K562 (cell line): ENCODE measurements around the gene CARMIL3.

Experiments
- SETDB1 ChIP-seq: IDR thresholded peaks from one replicate; pipeline ENCODE4 v1.6.1; 2012; ENCODE audit warnings: low read length, control low read depth, inconsistent platforms
- TF ChIP-seq, protein P1 (sequence below), 3 experiments: IDR thresholded peaks in 2 of 3; conservative IDR thresholded peaks in 1 of 3; 2 replicates each; pipeline ENCODE4 v1.5.1; 2011 to 2012; ENCODE audit warnings: low read length in 3 of 3, mild to moderate bottlenecking in 3 of 3, control low read depth in 2 of 3, improper control_type of control experiment in 1 of 3, inconsistent platforms in 1 of 3, low read depth in 1 of 3, mixed read lengths in 1 of 3, moderate library complexity in 1 of 3; ENCODE audit not compliant: insufficient read depth in 2 of 3

DNA sequence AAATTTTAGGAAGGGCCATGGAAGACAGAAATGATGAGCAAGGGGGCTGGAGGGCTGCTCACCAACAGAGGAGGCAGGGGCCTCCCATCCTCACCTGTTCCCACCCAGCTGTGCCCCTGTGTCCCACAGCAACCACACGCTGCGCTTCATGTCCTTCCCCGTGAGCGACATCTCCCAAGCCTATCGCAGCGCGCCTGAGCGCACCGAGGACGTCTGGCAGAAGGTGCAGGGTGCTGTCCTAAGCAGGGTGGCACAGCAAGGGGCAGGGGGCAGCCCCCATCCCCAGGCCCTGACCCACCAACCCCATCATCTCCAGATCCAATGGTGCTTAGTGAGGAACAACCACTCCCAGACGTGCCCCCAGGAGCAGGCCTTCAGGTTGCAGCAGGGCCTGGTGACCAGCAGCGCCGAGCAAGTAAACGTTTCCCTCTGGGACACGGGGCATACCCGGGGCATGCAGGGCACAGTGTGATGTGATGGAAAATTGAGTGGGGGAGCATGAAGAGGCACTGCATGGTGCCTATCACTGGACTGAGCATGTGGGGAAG is 8.1 kb downstream of the CARMIL3 start:
- TF ChIP-seq, protein P1, sequence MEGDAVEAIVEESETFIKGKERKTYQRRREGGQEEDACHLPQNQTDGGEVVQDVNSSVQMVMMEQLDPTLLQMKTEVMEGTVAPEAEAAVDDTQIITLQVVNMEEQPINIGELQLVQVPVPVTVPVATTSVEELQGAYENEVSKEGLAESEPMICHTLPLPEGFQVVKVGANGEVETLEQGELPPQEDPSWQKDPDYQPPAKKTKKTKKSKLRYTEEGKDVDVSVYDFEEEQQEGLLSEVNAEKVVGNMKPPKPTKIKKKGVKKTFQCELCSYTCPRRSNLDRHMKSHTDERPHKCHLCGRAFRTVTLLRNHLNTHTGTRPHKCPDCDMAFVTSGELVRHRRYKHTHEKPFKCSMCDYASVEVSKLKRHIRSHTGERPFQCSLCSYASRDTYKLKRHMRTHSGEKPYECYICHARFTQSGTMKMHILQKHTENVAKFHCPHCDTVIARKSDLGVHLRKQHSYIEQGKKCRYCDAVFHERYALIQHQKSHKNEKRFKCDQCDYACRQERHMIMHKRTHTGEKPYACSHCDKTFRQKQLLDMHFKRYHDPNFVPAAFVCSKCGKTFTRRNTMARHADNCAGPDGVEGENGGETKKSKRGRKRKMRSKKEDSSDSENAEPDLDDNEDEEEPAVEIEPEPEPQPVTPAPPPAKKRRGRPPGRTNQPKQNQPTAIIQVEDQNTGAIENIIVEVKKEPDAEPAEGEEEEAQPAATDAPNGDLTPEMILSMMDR (IDR thresholded peaks at IDR 0.05 in 2 of 3, conservative IDR thresholded peaks at IDR 0.05 in 1 of 3; ENCODE audit: insufficient read depth in 2 of 3, low read depth in 1 of 3, low read length in 3 of 3): no peak
- TF ChIP-seq SETDB1: no peak
